GM12874 (cell line): Measurements from ENCODE around the gene HNRNPA2B1.

Experiments used
- CTCF ChIP-seq: IDR thresholded peaks from 2 replicates; pipeline ENCODE4 v1.5.1; 2011; ENCODE audit warnings: low read depth, mild to moderate bottlenecking, control low read depth, low read length, moderate library complexity; ENCODE audit not compliant: insufficient read depth

HNRNPA2B1 gene

GRCh38 chr7:26168458-26169023 is 32.0 kb downstream of the HNRNPA2B1 start:
- TF ChIP-seq CTCF: no peak

GRCh38 chr7:26167303-26167934 is 33.1 kb downstream of the HNRNPA2B1 start:
- TF ChIP-seq CTCF: no peak

- TF ChIP-seq CTCF: no peak
Observed at GRCh38 chr7:26166684-26167266, 33.8 kb downstream of the HNRNPA2B1 start.

GRCh38 chr7:26165950-26166683 is 34.4 kb downstream of the HNRNPA2B1 start:
- no peak for TF ChIP-seq CTCF

GRCh38 chr7:26162431-26162830 is 38.1 kb downstream of the HNRNPA2B1 start:
- TF ChIP-seq CTCF: no peak

GRCh38 chr7:26160896-26161295 is 39.6 kb downstream of the HNRNPA2B1 start:
- TF ChIP-seq CTCF: no peak

GRCh38 chr7:26159243-26159642 is 41.3 kb downstream of the HNRNPA2B1 start:
- no peak for TF ChIP-seq CTCF
